Stimulated activated naive CD4-positive, alpha-beta T cell treated with Interleukin-2 at 50 U/mL for 16 hours (primary cell): ENCODE results near the gene C5orf52.
A peak's percentile ranks its signal among the peaks of the same experiment; 100 is the strongest.
"Not testable (repeated sequence)": the region's sequence is repeated elsewhere in the genome, so short reads cannot be mapped to it uniquely, and the experiment has no call there.

Experiments used
- DNase-seq: peaks from one replicate; lab custom pipeline; 2025; lab: John Stamatoyannopoulos, UW

Gene C5orf52

GRCh38 chr5:157670662-157671591 is at the start of gene C5orf52:
TSS of gene C5orf52 (plus strand) at chr5:157671533. CDS start at chr5:157671615, 82 bp downstream.
- DNase-seq = peak; percentile 14

- no peak for DNase-seq
Measured at GRCh38 chr5:157624144-157624543, 47.2 kb upstream of the C5orf52 start.

- no peak for DNase-seq
Measured at GRCh38 chr5:157626831-157627230, 44.5 kb upstream of the C5orf52 start.

- DNase-seq = no peak
Measured at GRCh38 chr5:157630341-157630740, 41.0 kb upstream of the C5orf52 start.

DNA sequence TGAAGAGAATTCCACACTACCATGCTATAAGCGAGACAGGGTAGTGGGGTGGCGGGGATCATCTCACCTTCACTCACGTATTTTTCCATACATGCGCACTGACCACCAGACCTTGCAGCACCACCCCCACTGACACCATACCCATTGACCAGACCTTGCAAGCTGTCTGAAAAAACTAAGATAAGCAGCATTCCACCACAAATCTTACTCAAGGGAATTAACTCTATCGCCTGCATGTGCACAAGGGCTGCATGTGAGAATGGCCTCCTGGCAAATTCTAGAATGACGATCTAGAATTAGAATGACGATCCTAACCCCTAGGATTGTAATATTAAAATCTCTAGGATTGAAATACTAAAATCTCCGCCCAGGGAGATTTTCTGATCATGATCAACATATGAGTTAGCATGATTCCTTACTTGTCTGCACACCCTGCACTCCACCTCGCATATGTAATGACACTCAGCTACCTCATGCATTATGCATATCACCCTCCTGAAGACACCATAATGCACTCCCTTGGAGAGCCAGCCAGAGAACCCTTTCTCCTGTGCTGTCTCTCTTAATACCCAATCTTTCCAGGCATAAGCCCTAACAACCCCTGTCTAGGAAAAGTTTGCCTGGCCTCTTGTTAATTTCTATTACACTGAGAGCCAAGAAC is 30.8 kb upstream of the C5orf52 start:
- DNase-seq = no peak

- no peak for DNase-seq
Measured at GRCh38 chr5:157648275-157648990, 22.9 kb upstream of the C5orf52 start.

- DNase-seq = no peak
Measured at GRCh38 chr5:157649101-157649500, 22.2 kb upstream of the C5orf52 start.

GRCh38 chr5:157650991-157651611 is 20.2 kb upstream of the C5orf52 start:
- no peak for DNase-seq

DNA sequence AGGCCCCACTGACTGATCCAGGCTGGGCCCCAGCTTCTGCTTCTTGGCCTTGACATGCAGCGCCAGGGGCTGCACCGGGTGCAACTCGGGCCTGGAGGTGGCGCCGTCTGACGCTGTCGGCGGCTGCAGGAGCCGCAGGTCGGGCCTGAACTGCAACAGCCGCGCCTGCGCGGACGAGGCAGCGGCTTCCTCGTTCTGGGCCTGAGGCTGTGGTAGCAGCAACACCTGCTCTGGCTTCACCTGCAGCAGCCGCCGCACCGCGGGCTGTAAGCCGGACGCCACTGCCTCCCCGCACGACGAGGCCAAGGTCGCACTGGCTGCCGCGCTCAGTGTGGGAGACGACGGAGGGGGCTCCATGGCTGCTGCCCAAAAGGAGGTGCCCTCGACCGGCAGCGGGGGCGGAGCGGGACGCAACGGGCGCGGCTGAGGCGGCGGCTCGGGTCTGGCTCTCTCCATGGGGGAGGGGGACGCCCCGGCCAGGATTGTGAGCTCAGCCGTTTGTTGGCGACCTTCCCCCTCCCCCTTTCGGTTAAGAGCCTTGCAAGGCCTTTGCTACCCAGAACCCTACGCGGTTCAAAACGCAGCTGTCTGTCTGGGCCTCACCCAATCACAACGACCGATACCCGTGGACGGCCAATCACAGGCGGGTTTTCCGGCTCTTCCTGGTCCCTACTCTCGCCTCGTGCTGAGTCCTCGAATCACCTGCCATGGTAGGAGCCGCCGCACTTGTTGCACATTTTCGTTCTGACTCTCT is 19.5 kb upstream of the C5orf52 start:
- DNase-seq = peak; percentile 82

GRCh38 chr5:157652377-157652692 is 19.0 kb upstream of the C5orf52 start, which contains the start of gene SOX30:
TSS of gene SOX30 (minus strand) at chr5:157652438. CDS start at chr5:157652078, 360 bp downstream.
- no peak for DNase-seq

GRCh38 chr5:157657516-157657915 is 13.8 kb upstream of the C5orf52 start:
- DNase-seq = no peak

- DNase-seq = no peak
Measured at GRCh38 chr5:157658893-157659292, 12.4 kb upstream of the C5orf52 start.

GRCh38 chr5:157659868-157660660 is 11.3 kb upstream of the C5orf52 start:
- DNase-seq = no peak

GRCh38 chr5:157665467-157666070 is 5.8 kb upstream of the C5orf52 start:
- DNase-seq = no peak

DNA sequence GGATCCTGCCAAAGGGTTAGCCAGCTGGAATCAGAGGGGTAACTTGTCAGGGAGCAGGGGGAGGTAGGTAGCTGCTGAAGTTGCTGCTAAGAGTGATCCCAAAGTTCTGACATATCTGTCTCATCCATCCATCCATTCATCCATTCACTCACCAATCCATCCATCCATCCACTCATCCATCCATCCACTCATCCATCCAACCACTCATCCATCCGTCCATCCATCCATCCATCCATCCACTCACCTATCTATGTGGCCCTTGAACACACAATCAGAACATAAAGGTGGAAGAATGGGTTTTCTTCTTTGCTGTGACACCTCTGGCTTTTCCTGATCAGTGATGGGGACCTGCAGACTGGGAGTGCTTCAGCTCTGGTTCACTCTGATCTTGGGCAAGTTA is 3.0 kb upstream of the C5orf52 start:
- DNase-seq = no peak

- no peak for DNase-seq
Measured at GRCh38 chr5:157669701-157670097, 1.6 kb upstream of the C5orf52 start.

- DNase-seq = no peak
Measured at GRCh38 chr5:157671592-157672330, 428 bp downstream of the C5orf52 start.

DNA sequence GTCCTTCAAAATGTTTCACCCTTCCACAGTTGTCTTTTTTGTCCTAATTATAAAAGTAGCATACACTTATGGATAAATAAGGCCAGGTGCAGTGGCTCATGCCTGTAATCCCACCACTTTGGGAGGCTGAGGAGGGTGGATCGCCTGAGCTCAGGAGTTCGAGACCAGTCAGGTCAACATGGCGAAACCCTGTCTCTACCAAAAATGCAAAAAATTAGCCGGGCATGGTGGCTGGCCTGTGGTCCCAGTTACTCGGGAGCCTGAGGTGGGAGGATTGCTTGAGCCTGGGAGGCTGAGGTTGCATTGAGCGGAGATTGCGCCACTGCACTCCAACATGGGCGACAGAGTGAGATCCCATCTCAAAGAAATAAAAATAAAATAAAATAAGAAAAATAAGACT is 1.6 kb downstream of the C5orf52 start:
- DNase-seq = no peak

DNA sequence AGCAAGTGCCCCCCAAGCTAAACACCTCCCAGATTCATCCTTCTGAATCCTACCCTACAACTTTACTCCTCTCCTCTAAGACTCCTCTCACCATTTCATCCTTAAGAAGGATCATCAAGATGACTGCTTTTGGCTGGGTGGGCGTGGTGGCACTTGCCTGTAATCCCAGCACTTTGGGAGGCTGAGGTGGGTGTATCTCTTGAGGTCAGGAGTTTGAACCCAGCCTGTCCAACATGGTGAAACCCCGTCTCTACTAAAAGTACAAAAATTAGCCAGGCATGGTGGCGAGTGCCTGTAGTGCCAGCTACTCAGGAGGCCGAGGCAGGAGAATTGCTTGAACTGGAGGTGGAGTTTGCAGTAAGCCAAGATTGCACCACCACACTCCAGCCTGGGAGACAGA is 3.0 kb downstream of the C5orf52 start:
- not testable (repeated sequence) for DNase-seq
